ENCODE measurements around the gene ARIH2. TPM values are rescaled to one million over a fixed set of nuclear protein-coding genes. Genes with fewer than 3 reads are reported as not detected.
"Not testable (repeated sequence)": the region's sequence is repeated elsewhere in the genome, so short reads cannot be mapped to it uniquely, and the experiment has no call there.

Gene ARIH2
- total RNA-seq, 1 donor from 2014 or later, result 41.0 TPM

- DNase-seq (ENCODE audit: low spot score) (no peak), ATAC-seq (no peak)
Observed at GRCh38 chr3:48999085-48999858, 80.6 kb downstream of the ARIH2 start.

DNA sequence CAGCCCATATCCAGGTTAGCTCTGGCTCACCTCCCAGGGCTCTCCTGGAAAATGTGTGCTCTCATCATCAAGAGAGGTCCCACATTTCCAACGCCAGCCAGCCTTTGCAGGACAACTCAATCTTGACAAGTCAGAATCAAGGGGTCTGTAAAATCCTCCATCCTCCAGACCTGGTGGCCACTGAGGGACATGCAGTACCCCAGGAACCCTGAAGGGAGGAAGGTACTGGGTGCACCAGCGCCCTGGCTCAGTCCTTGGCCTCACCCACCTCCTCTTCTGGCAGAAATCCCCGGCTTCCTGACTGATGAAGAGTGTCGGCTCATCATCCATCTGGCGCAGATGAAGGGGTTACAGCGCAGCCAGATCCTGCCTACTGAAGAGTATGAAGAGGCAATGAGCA, 82.5 kb downstream of the ARIH2 start:
- DNase-seq (ENCODE audit: low spot score) (no peak), ATAC-seq (no peak)

DNA sequence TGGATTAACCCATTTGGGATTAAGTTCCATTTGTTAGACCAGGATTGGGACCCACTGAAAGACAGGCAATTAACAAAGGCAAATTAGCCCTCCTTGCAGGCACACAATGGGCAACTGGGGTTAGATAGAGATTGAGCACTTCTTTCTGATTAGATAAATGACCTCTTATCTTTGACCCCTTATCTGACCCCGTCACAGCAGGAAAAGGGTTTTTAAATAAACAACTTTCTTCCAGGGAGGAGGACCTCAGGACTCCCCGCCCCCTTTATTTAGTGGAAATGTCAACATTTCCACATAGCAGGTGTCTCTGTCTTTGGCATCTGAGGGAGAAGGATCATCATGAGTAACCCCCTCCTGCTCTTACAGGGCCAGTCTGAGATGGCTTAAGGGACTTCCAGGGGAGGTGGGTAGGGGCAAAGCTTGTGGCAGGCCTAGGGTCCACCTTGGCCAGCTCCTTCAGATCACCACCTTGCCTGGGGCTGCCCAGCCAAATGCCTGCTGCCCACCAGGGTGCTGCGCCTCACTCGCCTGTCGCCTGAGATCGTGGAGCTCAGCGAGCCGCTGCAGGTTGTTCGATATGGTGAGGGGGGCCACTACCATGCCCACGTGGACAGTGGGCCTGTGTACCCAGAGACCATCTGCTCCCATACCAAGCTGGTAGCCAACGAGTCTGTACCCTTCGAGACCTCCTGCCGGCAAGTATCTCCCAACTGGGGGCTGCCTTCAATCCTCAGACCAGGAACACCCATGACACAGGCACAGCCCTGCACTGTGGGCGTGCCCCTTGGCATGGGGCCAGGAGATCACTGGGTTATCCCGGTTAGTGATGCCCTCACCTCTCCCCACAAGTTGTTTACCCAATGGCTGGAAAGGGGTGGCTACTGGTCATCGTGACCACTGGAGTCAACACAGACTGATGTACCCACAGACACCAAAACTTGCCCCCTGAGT, 86.0 kb downstream of the ARIH2 start:
- ATAC-seq (peak; percentile 1), DNase-seq (ENCODE audit: low spot score) (peak; percentile 70)

- no peak for DNase-seq (ENCODE audit: low spot score)
- ATAC-seq, result no peak
Observed at GRCh38 chr3:49005303-49005680, 86.7 kb downstream of the ARIH2 start.

DNA sequence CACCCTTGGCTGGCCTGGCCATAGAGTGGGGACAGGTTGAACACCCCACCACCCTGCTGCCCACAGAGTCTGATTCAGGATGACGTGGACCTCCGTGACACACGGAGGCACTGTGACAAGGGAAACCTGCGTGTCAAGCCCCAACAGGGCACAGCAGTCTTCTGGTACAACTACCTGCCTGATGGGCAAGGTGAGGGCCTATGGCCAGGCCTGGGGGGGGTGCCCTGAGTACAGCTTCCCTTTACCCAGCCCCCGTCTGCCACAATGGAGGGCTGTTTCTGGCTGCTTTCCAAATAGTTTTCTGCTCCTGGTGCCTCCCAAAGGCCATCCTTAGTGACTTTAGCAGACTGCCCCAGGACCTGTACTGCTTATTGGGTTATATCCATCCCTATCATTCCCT, 87.4 kb downstream of the ARIH2 start:
- no peak for ATAC-seq
- DNase-seq (ENCODE audit: low spot score), result no peak

DNA sequence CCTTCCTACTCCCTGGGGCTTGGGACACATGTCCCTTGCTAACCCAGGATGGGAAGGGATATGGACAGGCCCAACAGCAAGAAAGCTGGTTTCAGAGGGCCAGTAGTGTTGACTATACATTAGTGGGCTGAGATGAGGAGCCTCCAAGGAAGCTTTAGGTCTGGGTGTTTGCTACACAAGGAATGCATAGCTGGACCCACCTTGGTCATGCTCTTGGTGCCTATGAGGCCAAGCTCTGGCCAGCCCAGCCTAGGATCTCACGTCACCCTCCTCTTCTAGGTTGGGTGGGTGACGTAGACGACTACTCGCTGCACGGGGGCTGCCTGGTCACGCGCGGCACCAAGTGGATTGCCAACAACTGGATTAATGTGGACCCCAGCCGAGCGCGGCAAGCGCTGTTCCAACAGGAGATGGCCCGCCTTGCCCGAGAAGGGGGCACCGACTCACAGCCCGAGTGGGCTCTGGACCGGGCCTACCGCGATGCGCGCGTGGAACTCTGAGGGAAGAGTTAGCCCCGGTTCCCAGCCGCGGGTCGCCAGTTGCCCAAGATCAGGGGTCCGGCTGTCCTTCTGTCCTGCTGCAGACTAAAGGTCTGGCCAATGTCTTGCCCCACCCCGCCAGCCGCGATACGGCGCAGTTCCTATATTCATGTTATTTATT, 87.9 kb downstream of the ARIH2 start:
- DNase-seq (ENCODE audit: low spot score), result no peak
- ATAC-seq, result peak; percentile 1

GRCh38 chr3:49007068-49007770, 88.6 kb downstream of the ARIH2 start, which contains the start of gene WDR6:
WDR6 (plus strand) TSS chr3:49007391; CDS start chr3:49007432, 41 bp downstream.
- DNase-seq (ENCODE audit: low spot score) (peak; percentile 98), ATAC-seq (peak; percentile 90)

DNA sequence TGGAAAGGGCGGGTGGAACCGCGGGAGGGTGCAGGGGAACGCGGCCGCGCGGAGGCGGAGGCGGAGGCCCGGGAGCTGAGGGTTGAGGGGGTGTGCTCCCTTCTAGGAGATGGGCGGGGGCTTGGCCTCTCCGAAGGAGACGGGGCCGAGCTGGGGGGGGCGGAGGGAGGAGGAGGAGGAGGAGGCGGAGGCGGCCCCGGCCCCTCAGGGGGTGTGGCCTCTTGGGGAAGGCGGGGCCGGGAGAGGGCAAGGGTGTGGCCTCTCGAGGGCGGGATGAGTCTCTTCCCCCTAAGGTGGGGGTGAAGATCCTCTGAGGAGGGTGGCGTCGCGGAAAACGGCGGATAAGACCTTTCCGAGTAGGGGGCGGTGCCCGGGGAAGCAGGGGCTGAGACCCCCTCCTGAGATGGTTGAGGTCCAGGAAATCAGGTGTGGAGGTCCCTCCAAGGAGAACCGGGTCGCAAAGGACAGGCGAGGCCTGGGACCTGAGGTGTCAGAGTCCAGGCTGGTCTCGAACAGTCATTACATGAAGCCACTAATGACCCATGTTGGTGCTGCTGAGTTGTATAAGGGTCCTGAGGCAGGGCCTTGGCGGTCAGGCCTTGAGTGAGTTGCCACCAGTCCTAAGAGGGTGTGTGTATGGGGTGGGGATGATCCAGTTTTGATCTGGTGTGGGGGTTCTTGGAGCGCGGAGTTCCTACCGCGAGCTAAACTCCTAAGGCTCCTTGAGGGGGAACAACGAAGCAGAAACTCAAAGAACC, 89.3 kb downstream of the ARIH2 start:
- DNase-seq (ENCODE audit: low spot score), result peak; percentile 81
- peak; percentile 71 for ATAC-seq

GRCh38 chr3:49008627-49009026, 90.0 kb downstream of the ARIH2 start:
- DNase-seq (ENCODE audit: low spot score), result not testable (repeated sequence)

GRCh38 chr3:49009396-49009795, 90.8 kb downstream of the ARIH2 start:
- ATAC-seq, result no peak

More at GRCh38 chr3:49008627-49009026, 90.0 kb downstream of the ARIH2 start:
- not testable (repeated sequence) for ATAC-seq

GRCh38 chr3:49012441-49013017, 93.9 kb downstream of the ARIH2 start:
- ATAC-seq (no peak), DNase-seq (ENCODE audit: low spot score) (no peak)

More at GRCh38 chr3:49009396-49009795, 90.8 kb downstream of the ARIH2 start:
- no peak for DNase-seq (ENCODE audit: low spot score)

DNA sequence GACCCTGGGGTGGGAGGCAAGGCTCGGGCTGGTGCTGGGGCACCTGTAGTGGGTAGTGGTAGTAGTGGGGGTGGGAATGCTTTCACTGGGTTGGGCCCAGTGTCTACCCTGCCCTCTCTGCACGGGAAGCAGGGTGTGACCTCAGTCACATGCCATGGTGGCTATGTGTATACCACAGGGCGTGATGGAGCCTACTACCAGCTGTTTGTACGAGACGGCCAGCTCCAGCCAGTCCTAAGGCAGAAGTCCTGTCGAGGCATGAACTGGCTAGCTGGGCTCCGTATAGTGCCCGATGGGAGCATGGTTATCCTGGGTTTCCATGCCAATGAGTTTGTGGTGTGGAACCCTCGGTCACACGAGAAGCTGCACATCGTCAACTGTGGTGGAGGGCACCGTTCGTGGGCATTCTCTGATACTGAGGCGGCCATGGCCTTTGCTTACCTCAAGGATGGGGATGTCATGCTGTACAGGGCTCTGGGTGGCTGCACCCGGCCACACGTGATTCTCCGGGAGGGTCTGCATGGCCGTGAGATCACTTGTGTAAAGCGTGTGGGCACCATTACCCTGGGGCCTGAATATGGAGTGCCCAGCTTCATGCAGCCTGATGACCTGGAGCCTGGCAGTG, 94.6 kb downstream of the ARIH2 start:
- DNase-seq (ENCODE audit: low spot score) (no peak), ATAC-seq (no peak)

- DNase-seq (ENCODE audit: low spot score), result peak; percentile 66
Observed at GRCh38 chr3:49013738-49014660, 95.4 kb downstream of the ARIH2 start.

GRCh38 chr3:49015072-49015471, 96.4 kb downstream of the ARIH2 start:
- ATAC-seq, result no peak
- DNase-seq (ENCODE audit: low spot score), result no peak

More at GRCh38 chr3:49013738-49014660, 95.4 kb downstream of the ARIH2 start:
- ATAC-seq, result peak; percentile 68

GRCh38 chr3:49015765-49016164, 97.1 kb downstream of the ARIH2 start:
- DNase-seq (ENCODE audit: low spot score) (no peak), ATAC-seq (no peak)

DNA sequence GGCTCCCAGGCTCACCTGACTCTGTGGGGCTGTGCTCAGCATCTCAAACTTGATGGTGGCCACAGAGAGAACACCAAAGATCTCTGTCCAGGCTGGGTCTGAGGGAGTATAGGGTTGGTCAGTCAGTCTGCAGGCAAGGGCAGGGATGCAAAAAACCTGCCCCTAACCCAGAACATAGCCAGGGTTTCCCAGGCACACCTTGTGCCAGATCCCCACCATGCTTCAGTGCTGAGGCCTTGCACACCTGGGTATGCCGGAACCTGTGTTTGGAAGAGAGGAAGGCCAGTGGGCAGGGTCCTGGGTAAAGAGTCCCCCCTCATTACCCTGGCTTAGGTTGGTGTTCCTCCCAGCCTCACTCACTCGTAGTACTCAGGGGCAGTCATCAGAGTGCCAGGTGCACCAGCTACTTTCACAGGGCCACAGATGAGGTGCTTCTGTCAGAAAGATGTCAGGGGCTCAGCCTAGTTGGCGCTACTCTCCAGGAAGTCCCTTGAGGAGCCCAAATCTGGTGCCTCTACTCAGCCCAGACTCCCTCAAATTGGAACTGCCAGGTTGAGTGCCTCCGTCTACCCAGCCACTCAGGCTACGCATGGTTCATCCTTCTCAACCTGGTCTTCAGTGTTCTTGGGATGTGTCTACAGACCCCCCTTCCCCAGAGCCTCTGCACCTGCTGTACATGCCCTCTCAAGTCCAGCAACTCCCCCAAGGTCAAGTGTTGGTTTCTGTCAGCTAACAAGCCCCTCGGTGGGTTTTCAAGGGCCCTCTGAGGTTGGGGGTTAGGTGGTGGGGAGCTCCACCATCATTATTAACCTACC, 98.0 kb downstream of the ARIH2 start:
- DNase-seq (ENCODE audit: low spot score), result no peak
- no peak for ATAC-seq

Data from left lobe of liver (tissue), 2 donors.